HG02588 (cell line): ENCODE data around the gene TPSG1.

Experiments
- ATAC-seq: cut with Tn5 transposase; IDR thresholded peaks from one replicate; pipeline ENCODE4 v1.9.1; 2021; ENCODE audit warnings: mild to moderate bottlenecking, moderate library complexity; ENCODE audit not compliant: unreplicated experiment

The TPSG1 gene

DNA sequence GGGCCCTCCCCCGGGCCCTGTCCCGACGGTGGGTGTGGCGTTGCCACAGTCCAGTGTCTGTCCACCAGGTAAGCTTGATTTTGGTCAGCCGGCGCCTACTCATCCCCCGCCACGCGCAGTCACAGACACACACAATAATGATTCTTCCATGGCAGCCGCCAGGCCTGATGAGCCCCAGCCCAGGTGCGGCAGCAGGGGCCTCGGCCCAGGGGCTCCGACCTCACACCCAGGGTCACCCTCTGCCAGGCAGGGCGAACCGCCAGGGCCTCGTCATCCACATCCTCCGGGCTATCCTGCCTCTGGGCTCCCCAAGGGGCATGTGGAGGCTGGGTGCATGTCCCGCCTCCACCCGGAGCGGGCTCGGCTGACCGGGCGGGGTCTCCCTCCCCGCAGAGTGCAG lies 7.5 kb downstream of the TPSG1 start:
- ATAC-seq, result no peak

DNA sequence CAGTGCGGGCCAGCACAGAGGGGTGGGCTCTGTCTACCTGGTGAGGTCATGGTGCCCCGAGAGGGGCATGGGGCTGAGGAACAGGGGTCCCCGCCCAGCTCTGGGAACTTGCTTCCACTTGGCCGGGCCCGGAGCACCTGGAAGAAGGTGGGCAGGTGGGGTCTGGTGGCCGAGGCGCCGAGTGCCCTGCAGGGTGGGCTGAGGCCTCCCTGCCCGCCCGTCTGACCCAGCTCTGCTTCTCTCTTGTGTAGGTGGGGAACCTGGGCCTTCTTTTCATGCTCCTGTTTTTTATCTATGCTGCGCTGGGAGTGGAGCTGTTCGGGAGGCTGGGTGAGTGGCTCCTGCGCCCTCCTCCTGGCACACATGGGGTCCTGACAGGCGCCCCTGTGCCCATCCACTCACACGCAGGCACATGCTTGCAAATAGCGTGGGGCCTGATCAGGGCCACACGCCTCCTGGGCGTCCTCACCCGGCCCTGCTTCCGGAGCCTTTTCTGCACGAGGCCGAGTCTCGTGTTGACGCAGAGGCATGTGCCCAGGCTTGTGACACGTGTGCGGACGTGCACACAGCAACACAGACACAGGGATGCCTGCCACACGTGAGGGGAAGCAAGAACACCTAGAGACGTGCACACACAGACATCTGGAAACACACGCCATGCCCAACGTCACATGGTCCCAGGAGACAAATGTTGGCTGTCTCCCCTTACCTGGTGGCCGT lies 8.2 kb downstream of the TPSG1 start:
- ATAC-seq, result no peak

DNA sequence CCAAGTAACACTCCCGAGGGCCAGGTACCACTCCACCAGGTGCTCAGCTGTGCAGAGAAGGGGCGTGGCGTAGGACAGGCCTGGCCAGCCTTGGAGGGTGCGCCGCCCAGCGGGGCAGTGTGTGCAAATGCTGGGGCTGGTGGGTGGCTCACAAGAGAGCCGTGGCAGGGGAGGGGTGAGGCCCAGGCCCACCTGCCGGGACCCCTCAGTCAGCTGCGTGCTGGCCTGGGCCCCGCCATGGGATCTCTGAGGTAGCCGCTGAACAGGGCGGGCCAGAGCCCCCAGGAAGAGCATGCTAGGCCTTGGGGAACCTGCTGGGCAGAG lies 8.8 kb downstream of the TPSG1 start:
- no peak for ATAC-seq

DNA sequence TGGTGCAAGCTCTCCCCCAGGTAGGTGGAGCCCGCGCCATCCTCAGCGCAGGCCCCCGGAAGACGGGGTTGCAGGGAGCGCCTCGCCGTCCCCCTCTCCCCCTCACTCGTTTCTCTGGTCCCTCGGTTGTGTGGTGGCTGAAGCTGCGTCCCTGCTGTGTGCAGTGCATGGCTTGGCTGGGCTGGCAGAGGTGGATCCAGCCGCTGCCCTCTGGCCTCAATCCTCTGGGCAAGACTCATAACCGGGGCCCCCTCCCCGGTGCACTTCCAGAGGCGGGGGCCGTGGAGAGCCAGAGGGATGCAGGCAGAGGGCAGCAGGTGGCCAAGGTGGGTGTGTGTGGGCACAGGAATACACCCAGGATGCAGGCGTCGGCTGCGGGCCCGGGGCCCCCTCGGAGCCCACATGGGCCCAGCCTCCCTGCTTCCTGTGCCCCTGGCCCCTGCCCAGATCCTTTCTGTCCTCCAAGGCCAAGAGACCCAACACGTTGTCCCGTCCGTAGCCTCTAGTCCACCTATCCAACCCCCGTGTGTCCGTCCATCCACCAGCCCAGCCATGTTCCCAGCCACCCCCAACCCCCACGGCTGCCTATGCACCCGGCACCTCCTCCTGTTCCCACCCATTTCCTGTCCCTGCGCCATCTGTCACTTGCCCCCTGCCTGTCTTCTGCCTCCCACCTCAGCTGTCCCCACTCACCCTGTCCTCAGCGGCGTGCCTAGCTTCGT lies 9.3 kb downstream of the TPSG1 start:
- no peak for ATAC-seq

DNA sequence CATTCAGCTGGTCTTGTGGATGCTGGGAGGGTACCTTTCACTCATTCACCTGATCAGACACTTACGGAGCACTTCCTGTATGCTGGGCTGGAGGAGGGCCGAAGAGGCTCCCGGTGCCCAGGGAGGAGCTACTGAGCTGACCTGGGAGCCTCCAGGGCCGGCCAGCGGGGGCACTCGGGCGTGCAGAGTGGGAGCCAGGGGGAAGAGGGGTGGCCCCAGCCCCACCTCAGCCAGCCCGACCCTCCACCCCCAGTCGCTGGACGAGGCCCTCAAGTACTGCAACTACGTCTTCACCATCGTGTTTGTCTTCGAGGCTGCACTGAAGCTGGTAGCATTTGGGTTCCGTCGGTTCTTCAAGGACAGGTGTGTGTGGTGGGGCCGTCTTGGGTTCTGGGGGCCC lies 10.3 kb downstream of the TPSG1 start:
- ATAC-seq, result no peak

DNA sequence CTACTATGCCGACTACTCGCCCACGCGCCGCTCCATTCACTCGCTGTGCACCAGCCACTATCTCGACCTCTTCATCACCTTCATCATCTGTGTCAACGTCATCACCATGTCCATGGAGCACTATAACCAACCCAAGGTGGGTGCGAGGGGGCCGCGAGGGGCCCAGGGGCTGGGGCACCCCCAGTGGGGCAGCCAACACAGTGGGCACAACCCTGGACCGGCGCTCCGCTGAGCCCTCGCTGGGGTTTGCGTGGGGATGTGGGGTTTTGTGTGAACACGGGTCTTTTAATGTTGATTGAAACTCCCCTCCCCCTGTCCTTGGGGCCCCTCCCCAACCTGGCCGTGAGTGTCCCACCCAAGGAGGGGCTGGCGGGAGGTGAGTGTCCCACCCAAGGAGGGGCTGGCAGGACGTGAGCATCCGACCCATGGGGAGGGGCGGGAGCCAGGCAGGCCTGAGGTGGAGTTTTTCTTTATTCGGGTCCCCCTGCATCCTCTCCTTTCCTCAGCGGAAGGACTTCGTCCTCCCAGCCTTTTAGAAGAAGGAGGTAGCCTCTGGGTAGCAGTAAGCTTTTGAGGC lies 11.2 kb downstream of the TPSG1 start:
- ATAC-seq, result no peak

DNA sequence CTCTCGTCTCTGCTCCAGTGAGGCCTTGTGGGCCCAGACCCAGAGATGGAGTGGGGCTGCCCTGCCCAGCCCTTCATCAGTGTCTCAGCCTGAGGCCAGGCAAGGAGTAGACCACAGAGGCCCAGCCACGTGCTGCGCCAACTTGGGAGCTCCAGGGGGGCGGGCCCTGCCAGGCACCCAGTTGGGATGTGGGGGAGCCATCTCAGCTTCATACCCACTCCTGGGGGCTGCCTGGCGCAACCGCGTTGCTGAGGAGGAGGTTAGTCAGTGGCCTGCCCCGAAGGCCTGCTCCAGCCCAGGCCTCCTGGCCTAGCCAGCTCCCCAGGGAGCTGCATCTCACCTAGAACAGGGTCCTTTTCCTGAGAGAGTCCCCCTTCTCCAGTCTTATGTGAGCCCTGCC lies 11.8 kb downstream of the TPSG1 start:
- no peak for ATAC-seq

DNA sequence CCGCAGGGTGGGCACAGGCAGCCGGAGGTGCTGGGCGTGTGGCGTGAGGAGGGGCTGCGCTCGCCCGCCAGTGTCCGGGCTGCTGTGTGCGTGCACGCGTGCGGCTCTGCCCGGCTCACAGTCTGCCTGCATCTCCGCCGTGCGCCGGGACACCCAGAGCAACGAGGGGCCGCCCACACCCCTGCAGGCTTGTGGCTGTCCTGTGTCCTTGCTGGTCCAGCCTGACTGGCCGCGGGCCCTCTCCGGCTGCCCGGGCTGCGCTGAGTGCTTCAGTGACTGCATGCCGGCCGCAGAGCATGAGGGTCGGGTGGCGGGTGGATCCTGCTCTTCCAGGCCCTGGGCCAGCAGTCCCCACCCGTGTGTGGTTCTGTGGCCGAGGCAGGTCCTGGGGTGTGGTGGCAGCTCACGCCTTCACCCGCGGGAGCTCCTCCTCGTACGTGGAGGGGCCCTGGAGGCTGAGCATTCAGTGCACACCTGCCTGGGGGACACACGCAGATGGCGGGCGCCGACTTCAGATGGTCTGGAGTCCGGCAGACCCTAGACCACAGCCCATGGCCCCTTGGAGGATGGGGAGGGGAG lies 12.4 kb downstream of the TPSG1 start:
- no peak for ATAC-seq

DNA sequence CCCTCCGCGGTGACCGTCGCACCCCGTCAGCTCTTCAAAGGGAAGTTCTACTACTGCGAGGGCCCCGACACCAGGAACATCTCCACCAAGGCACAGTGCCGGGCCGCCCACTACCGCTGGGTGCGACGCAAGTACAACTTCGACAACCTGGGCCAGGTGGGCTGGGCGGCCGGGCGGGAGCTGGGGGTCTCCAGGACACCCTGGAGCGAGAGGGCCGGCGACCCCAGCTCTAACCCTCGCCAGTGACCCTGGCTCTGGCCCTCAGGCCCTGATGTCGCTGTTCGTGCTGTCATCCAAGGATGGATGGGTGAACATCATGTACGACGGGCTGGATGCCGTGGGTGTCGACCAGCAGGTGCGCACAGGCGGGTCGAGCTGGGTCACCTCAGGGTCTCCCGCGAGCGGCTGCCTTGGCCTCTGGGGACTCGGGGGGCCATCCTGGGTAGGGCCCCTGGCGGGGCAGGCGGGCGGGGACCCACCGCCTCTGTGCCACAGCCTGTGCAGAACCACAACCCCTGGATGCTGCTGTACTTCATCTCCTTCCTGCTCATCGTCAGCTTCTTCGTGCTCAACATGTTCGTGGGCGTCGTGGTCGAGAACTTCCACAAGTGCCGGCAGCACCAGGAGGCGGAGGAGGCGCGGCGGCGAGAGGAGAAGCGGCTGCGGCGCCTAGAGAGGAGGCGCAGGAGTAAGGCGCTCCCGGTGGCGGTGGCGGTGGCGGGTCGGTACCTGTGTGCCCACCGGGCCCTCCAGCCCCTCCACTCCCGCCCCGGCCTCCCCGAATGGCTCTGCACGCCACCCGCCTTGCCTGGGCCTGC lies 13.4 kb downstream of the TPSG1 start:
- ATAC-seq, result no peak

DNA sequence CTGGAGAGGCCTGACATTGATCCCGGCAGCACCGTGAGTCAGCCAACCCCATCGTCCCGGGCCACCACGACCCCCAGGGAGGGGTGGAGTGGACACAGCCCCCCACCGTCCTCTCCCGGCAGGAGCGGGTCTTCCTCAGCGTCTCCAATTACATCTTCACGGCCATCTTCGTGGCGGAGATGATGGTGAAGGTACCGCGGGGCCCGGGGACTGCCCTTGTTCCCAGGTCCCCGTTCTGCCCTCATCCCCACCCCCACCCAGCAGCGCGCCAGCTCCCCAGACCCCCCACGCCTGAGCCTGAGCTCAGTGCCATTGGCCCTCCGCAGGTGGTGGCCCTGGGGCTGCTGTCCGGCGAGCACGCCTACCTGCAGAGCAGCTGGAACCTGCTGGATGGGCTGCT lies 14.6 kb downstream of the TPSG1 start:
- ATAC-seq, result no peak

DNA sequence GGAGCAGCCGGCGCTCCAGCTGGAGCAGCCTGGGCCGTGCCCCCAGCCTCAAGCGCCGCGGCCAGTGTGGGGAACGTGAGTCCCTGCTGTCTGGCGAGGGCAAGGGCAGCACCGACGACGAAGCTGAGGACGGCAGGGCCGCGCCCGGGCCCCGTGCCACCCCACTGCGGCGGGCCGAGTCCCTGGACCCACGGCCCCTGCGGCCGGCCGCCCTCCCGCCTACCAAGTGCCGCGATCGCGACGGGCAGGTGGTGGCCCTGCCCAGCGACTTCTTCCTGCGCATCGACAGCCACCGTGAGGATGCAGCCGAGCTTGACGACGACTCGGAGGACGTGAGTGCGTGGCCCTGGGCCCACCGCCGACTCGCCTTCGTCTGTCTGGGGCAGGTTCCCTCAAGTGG lies 16.0 kb downstream of the TPSG1 start:
- ATAC-seq, result no peak

DNA sequence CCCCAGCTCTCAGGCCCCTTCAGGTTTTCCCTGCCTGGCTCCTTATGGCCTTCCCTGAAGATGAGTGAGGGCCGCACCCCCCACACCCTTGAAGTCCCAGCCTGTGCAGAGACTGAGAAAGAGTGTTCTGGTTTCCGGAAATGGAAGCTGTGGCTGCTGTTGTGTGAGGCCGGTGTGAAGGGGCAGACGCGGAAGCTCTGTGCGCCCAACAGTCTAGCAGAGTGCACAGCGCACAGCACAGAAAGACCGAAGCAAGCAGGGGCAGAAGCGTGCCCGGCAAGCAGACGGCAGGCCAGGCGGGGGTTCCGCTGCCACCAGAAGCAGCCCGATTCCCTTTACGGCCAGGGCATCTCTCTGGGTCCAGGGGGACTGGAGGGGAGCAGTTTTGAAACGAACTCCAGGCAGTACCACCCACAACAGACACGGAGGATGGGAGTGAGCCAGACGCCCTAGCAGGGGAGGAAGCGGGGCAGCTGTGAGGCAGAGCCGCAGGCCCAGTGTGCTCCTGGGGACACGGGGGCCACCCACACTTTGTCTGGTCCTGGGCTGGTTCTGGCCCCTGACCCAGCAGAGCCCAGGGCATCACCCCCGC lies 16.7 kb downstream of the TPSG1 start:
- no peak for ATAC-seq

DNA sequence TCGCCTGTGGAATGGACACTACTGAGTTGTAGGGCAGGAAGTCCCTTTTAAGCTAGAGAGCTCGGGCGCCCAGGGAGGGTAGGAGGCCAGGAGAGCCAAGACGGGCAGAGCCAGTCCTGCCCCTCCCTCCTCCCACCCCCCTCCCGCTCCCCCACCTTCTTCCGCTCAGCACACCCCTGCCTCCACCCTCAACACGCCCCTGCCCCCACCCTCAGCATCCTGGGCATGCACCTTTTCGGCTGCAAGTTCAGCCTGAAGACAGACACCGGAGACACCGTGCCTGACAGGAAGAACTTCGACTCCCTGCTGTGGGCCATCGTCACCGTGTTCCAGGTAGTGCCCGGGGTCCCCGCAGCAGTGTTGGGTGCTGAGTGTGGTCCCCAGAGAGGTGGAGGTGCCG lies 18.3 kb downstream of the TPSG1 start:
- no peak for ATAC-seq

DNA sequence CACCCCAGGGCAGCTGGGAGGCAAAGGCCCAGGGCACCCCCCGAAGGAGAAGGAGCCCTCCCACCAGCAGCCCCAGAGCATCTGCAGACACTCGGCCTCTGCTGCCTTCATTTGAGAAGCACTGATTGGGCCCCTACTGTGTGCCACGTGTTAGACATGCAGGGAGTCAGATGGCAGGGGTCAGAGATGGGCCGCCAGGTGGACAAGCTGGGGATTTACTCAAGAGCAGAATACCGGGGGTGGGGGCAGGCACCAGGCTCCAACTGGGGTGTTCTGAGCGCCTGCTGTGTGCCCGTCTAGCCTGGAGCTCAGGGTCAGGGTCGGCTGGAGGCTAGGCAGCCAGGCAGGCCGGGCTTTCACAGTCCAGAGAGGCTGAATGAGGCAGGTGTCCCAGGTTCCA lies 18.7 kb downstream of the TPSG1 start:
- no peak for ATAC-seq

DNA sequence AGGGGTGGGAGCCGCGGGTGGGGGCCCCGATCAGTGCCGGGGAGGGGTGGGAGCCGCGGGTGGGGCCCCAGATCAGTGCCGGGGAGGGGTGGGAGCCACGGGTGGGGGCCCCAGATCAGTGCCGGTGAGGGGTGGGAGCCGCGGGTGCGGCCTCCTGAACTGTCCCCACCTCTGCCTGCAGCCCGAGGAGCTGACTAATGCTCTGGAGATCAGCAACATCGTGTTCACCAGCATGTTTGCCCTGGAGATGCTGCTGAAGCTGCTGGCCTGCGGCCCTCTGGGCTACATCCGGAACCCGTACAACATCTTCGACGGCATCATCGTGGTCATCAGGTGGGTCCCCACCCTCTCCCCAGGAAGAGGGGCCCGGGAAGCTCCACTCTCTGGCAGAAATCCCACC lies 20.1 kb downstream of the TPSG1 start:
- ATAC-seq, result no peak

DNA sequence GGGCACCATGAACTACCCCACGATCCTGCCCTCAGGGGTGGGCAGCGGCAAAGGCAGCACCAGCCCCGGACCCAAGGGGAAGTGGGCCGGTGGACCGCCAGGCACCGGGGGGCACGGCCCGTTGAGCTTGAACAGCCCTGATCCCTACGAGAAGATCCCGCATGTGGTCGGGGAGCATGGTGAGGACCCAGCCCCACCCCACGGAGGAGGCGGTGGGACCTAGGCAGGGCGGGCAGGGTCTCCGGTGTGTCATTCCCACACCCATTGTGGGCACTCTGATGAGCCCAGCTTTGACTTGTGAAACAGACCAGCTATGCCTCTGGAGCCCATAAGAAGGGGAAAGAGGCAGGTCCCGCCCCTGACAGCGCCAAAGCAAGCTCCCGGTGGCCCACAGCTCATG lies 22.8 kb downstream of the TPSG1 start:
- no peak for ATAC-seq

DNA sequence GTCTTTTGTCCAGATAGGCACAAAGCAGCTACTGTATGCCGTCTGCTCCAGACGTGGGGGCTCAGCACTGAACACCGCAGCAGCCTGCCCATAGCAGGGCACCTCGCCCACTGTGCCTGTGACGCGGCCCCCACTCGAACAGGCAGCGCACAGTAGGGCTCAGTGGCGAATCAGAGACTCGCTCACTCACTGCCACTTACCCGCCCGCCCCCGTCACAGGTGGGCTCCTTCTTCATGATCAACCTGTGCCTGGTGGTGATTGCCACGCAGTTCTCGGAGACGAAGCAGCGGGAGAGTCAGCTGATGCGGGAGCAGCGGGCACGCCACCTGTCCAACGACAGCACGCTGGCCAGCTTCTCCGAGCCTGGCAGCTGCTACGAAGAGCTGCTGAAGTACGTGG lies 23.6 kb downstream of the TPSG1 start:
- ATAC-seq, result no peak

DNA sequence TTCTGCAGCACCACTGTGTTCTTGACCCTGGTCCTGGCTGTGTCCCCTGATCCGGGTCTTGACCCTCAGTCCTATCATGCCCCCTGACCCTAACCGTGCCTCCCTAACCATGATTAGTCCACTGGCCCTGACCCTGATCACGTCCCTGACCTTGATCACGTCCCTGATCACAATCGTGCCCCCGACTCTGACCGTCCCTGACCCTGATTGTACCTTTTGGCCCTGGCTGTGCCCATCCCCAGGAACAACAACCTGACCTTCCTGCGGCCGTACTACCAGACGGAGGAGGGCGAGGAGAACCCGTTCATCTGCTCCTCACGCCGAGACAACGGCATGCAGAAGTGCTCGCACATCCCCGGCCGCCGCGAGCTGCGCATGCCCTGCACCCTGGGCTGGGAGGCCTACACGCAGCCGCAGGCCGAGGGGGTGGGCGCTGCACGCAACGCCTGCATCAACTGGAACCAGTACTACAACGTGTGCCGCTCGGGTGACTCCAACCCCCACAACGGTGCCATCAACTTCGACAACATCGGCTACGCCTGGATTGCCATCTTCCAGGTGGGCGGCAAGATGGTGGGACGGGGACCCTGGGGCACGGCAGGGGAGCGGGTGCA lies 24.9 kb downstream of the TPSG1 start:
- ATAC-seq, result no peak

DNA sequence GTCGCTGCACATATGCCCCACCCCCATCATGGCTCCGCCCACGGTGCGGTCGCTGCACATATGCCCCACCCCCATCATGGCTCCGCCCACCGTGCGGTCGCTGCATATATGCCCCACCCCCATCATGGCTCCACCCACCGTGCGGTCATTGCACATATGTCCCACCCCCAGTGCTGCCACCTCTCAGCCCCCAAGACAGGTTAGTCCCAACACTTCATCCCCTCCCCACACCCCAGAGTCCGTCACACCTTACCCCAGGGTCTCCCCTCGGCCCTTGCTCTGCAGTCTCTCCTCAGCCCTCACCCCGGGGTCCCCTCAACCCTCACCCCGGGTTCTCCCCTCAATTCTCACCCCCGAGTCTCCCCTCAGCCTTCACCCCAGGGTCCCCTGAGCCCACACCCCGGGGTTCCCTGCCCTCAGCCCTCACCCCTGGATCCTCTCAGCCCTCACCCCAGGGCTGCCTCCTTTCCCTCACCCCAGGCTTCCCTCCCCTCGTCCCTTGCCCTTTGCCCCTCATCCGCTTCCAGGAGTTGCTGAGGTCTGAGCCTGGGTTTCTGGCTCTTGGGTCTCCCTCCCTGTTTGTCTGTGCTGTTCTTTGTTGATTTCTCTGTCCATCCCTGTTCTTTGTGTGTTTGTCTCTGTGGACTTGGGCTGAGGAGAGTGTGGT lies 25.6 kb downstream of the TPSG1 start:
- ATAC-seq, result no peak
